KMS-11 (cell line): ENCODE data around the gene JARID2.

Experiments
- H2AFZ ChIP-seq: fragments of 200-600 bp; sonication (generic); 2 replicates; pipeline ENCODE4 v1.6.1; 2016; ENCODE audit warnings: antibody characterized with exemption, mixed run types, low read depth
- H3K27ac ChIP-seq: fragments of 200-600 bp; sonication (generic); 2 replicates; pipeline ENCODE4 v1.6.1; 2016; ENCODE audit warnings: mild to moderate bottlenecking, mixed run types
- H3K27me3 ChIP-seq: fragments of 200-600 bp; sonication (generic); 2 replicates; pipeline ENCODE4 v1.6.1; 2017; ENCODE audit warnings: mild to moderate bottlenecking, low read depth, mixed run types, moderate library complexity; ENCODE audit not compliant: insufficient read depth
- H3K36me3 ChIP-seq: fragments of 200-600 bp; sonication (generic); 2 replicates; pipeline ENCODE4 v1.6.1; 2017; ENCODE audit warnings: mild to moderate bottlenecking, mixed run types; ENCODE audit not compliant: insufficient read depth
- H3K4me1 ChIP-seq: fragments of 200-600 bp; sonication (generic); 2 replicates; pipeline ENCODE4 v1.6.1; 2016; ENCODE audit warnings: mild to moderate bottlenecking, low read depth, mixed run types; ENCODE audit not compliant: poor library complexity, severe bottlenecking
- H3K4me2 ChIP-seq: fragments of 200-600 bp; sonication (generic); 2 replicates; pipeline ENCODE4 v1.7.0; 2016; ENCODE audit warnings: mild to moderate bottlenecking, mixed run types
- H3K4me3 ChIP-seq: fragments of 200-600 bp; sonication (generic); IDR thresholded peaks from 2 replicates; pipeline ENCODE4 v1.6.1; 2017; ENCODE audit warnings: low read depth, low read length, mixed read lengths; ENCODE audit not compliant: insufficient read depth
- H3K79me2 ChIP-seq: fragments of 200-600 bp; sonication (generic); 2 replicates; pipeline ENCODE4 v1.6.1; 2016; ENCODE audit warnings: low read depth, mixed run types; ENCODE audit not compliant: insufficient read depth
- H3K9ac ChIP-seq: fragments of 200-600 bp; sonication (generic); 2 replicates; pipeline ENCODE4 v1.6.1; 2016; ENCODE audit warnings: mild to moderate bottlenecking, mixed run types
- H4K20me1 ChIP-seq: fragments of 200-600 bp; sonication (generic); 2 replicates; pipeline ENCODE4 v1.6.1; 2016; ENCODE audit warnings: mild to moderate bottlenecking, mixed run types; ENCODE audit not compliant: insufficient read depth
- CTCF ChIP-seq: fragments of 200-600 bp; sonication (generic); conservative IDR thresholded peaks from 2 replicates; pipeline ENCODE4 v1.6.1; 2017; ENCODE audit warnings: low read depth, mild to moderate bottlenecking, antibody characterized with exemption, low read length, moderate library complexity, mixed read lengths

The JARID2 gene

GRCh38 chr6:15248451-15249370 lies 2.8 kb downstream of the JARID2 start:
- Histone ChIP-seq H3K4me2 (peak overlapping the region; percentile 74), H3K27me3 (no peaks in the 10 kb centered on the region), H4K20me1 (no peaks in the 10 kb centered on the region), H3K36me3 (no peaks in the 10 kb centered on the region), H3K4me1 (peaks cover 36% of the 10 kb centered on the region), H3K27ac (peak overlapping the region; percentile 62), H3K9ac (peak overlapping the region; percentile 50; the same call in 1 of the 2 replicates), H3K79me2 (peaks cover 63% of the 10 kb centered on the region), H3K4me3 (no peak overlapping the region), H2AFZ (peak overlapping the region; percentile 84; the same call in 1 of the 2 replicates)
- no peak for TF ChIP-seq CTCF

DNA sequence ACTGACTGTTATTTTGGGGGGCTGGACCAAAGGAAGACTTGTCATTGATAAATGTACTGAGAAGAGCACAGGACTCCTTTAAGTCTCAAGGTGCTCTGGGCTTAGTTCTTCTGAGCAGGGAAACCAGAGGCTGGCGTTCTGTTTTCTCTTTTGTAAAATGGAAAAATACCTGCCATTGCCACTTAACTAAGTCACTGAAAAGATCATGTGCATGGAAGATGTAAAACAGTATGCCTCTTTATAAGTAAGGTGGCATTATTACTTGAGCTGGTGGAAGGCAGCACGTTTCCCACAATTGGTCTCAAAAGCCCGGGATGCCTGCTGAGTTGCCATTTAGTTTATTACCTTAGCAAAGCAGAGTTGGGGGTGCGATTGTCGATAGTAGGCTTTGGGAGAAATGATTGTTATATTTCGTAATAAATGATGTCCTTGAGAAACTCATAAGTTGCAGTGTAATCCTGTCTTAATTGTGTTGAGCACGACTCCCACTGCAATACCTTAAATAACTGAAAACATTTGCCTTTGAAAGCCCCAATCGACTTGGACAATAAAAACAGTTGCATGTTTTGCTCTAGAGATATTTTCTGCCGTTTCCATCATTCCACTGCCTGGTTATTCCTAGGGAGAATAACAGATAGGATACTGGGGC lies 3.6 kb downstream of the JARID2 start:
- H3K79me2 ChIP-seq: peaks cover 70% of the 10 kb centered on the region
- H3K36me3 ChIP-seq: no peaks in the 10 kb centered on the region
- H2AFZ ChIP-seq: peak overlapping the region; percentile 84; the same call in 1 of the 2 replicates
- H4K20me1 ChIP-seq: no peaks in the 10 kb centered on the region
- peaks cover 44% of the 10 kb centered on the region for H3K4me1 ChIP-seq
- no peak overlapping the region for H3K4me3 ChIP-seq
- TF ChIP-seq CTCF: no peak
- H3K27me3 ChIP-seq: no peaks in the 10 kb centered on the region
- peak overlapping the region; percentile 50; the same call in 1 of the 2 replicates for H3K9ac ChIP-seq
- peak overlapping the region; percentile 74 for H3K4me2 ChIP-seq
- peak overlapping the region; percentile 62 for H3K27ac ChIP-seq

DNA sequence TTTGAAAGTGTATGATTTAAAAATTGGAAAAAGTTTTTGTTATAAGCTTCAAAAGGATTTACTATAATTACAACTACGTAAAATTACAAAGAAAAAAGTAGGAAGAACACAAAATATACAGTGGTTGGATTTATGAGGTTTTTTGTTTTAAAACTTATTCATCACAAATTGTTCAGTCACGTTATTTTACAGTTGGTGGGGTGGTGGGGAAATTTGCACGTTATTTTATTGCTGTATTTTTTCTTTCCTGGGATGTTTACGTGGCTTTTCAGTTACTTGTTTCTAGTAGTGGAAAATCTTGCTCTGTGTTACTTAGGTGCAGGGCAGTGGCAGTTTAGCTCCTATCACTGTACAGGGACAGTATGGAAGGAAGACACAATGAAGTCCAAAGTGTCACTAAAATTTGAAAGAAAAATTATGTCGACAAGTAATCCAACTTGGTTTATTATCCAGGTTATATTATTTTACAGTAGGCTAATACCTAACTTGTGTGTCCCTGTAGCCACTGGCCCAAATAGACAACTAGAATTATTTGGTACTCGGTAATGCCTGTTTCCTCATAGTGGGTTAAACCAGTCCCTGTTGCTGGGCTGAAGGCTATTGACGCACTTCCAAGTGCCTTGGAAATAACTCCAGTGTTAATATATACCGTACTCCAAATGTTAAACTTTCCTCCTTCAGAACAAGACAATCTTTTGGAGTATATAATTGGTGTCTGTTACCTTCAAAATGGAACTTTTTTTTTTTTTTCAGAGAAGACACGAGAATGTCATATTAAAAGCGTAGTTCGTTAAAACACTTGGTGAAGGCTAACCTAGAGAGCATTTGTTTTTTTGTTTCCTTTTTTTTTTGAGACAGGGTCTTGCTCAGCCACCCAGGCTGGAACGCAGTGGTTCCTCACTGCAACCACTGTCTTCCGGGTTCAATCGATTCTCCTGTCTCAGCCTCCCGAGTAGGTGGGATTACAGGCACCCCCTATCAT lies 4.6 kb downstream of the JARID2 start:
- no peaks in the 10 kb centered on the region for H3K36me3 ChIP-seq
- H3K27ac ChIP-seq: no peak overlapping the region
- H3K4me1 ChIP-seq: peaks cover 52% of the 10 kb centered on the region
- H3K79me2 ChIP-seq: peaks cover 70% of the 10 kb centered on the region
- no peak overlapping the region for H3K9ac ChIP-seq
- no peak for TF ChIP-seq CTCF
- H3K4me2 ChIP-seq: no peak overlapping the region
- no peak overlapping the region for H2AFZ ChIP-seq
- H3K4me3 ChIP-seq: no peak overlapping the region
- no peaks in the 10 kb centered on the region for H4K20me1 ChIP-seq
- no peaks in the 10 kb centered on the region for H3K27me3 ChIP-seq

DNA sequence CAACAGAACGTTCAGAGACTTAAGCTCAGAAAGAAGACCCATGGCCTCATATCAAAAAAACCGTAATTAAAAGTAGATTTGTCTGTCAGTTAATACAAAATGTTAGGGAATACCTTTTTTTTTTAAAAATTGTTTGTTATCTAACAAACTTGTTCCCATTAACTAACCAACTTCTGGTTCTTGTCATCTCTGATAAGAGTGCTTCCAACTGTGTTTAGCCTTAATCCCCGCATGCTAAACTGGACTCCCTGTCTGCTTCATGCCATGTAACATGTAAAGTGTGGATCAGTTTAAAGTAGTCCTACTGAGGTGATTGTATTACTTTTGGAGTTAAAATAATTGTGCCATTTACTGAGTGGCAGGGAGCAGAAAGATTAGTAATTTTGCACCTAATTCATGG lies 6.3 kb downstream of the JARID2 start:
- H3K4me2 ChIP-seq: peak overlapping the region; percentile 8; the same call in 1 of the 2 replicates
- no peak for TF ChIP-seq CTCF
- H3K4me3 ChIP-seq: no peak overlapping the region
- H3K79me2 ChIP-seq: peaks cover 68% of the 10 kb centered on the region
- H3K36me3 ChIP-seq: no peaks in the 10 kb centered on the region
- no peak overlapping the region for H3K9ac ChIP-seq
- H2AFZ ChIP-seq: no peak overlapping the region
- H3K27ac ChIP-seq: no peak overlapping the region
- H4K20me1 ChIP-seq: no peaks in the 10 kb centered on the region
- peaks cover 68% of the 10 kb centered on the region for H3K4me1 ChIP-seq
- H3K27me3 ChIP-seq: no peaks in the 10 kb centered on the region
